GM23248 (cell line): ENCODE results near the gene FUT8.

ENCODE experiments used
- EZH2 ChIP-seq: fragments of 200-600 bp; sonication (generic); IDR thresholded peaks from 2 replicates; pipeline ENCODE4 v1.6.1; 2018; ENCODE audit warnings: antibody characterized with exemption, mild to moderate bottlenecking; ENCODE audit not compliant: insufficient read depth, poor library complexity, severe bottlenecking
- EZH2phosphoT487 ChIP-seq: fragments of 200-600 bp; sonication (generic); IDR thresholded peaks from 2 replicates; pipeline ENCODE4 v1.6.1; 2018; ENCODE audit warnings: antibody characterized with exemption, moderate library complexity, mild to moderate bottlenecking, low read depth; ENCODE audit not compliant: insufficient read depth

DNA sequence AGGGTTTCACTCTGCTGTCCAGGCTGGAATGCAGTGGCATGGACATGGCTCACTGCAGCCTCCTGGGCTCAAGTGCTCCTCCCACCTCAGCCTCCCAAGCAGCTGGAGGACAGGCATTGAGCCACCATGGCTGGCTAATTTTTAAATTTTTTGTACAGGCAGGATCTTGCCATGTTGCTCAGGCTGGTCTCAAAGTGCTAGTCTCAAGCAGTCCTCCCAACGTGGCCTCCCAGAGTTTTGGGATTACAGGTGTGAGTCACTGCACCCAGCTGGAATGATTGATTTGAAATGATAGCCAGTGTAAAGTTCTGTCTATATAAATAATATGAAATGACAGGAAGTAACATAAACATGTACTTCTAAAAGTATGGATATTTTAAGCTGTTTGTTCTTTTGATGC is 172.7 kb downstream of the FUT8 start:
- TF ChIP-seq EZH2phosphoT487: no peak
- TF ChIP-seq EZH2: no peak
